CD4-positive, alpha-beta T cell treated with Interleukin-2 at 100 ng/mL for 4 hours (primary cell): ENCODE results near the gene CHAT.

ENCODE experiments used
- DNase-seq: peaks from one replicate; pipeline ENCODE4 v3.0.0-alpha.2; 2020; ENCODE audit warnings: low spot score

Gene CHAT

GRCh38 chr10:49597426-49598163 is 16.2 kb upstream of the CHAT start:
- no peak for DNase-seq

DNA sequence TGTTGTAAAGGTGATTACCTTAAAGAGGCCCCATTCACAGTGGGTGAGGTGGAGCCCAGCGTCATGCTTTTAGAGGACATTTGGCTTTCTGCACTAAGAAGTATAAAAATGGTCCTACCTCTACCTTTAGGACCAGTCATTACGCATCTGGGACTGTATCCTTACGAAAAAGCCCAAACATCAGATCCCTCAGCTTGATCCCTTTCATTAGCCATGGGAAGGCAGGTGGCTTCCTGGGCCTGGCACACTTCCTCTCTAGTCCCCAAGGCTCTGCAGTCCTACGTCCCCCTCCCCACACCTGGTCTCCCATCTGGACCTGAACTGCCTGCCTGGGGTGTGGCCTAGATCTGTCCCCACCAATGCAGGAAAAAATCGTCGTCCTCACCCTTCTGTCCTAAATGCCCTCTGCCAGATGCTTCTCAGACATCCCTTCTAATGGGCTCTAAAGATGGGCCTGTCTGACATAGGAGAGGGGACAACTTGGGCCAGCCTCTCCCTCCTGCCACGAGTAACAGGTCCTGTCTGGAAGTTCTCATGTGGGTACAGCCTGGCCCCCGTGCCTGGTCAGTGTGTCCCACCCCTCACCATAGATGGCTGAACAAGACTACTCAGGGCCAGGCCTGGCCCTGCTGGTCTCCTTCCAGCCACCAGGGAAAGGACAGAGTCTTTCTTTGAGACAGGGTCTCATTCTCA is 15.5 kb upstream of the CHAT start:
- DNase-seq = no peak

DNA sequence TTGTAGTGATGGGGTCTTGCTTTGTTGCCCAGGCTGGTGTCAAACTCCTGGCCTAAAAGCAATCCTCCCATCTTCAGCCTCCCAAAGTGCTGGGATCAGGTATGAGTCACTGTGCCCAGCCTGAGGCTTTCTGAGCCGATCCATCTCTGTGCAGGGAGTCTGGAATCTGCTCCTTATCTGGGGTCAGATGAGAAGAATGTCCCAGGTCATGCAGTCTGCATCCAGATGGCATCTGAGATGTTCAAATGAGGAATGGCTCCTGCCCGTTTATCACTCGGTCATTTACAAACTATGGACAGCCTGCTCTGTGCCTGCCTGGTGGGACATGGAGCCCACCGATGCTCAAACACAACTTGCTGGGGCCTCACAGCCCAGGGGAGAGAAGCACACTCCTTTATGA is 14.9 kb upstream of the CHAT start:
- no peak for DNase-seq

DNA sequence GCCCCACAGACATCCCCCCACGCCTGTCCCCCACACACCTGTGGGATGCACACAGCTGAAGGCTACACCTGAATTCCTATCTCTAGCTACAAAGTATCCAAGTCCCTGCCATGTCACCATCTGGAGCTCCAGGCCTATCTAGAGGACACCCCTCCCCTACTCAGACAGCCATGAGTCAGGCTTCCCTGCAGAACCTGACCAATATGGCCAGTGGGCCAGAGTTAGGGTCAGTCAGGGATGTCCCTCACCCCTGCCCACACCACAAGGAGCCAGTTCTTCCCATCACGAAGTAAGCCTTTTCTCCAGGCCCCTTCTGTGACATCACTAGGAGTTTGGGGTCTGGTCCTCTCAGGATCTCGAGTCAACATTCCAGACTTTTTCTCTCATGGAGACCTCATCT is 14.3 kb upstream of the CHAT start:
- DNase-seq = no peak

- no peak for DNase-seq
These were observed 13.8 kb upstream of the CHAT start for GRCh38 chr10:49600046-49600445.

DNA sequence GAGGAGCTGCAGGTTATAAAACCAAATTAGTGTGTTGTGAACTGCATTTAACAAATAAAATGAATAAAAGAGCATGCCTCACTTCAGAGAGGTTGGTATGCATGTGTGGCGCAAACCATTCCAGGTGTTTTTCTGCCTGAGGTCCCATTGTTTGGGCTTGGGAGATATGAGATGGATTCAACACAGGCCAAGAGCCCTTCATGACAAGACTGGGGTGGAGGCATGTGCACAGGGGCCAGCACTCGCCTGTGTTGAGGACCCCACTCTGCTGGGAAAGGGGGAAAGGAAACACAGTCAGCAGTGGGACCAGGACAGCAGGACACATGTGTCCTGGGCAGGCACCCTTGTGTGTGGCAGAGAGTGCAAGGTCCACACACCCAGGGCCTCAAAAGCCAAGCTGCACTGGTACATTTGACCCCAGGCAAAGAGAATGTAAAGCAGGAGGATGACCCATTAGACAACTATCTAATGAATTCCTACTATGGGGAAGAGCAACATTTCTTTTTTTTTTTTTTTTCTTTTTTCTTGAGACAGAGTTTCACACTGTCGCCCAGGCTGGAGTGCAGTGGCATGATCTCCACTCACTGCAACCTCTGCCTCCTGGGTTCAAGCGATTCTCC is 12.9 kb upstream of the CHAT start:
- DNase-seq = no peak

DNA sequence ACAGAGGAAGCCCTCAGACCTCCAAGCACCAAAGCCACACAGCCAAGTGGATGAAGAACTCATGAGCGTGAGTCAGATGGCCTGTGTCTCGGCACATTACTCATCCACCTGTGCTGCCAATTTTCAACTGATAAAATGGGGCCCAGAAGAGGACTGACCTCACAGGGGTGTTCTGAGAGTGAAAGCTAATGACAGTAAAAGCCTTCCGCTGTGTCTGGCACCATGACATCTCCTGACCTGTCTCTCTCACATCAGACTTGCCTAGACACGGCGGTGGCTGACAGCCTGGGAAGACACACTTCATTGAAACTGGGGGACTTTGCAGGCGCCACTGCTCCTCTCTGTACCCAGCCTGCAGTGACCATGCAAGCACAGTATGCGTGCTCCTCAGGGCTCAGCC is 12.0 kb upstream of the CHAT start:
- DNase-seq = no peak

DNA sequence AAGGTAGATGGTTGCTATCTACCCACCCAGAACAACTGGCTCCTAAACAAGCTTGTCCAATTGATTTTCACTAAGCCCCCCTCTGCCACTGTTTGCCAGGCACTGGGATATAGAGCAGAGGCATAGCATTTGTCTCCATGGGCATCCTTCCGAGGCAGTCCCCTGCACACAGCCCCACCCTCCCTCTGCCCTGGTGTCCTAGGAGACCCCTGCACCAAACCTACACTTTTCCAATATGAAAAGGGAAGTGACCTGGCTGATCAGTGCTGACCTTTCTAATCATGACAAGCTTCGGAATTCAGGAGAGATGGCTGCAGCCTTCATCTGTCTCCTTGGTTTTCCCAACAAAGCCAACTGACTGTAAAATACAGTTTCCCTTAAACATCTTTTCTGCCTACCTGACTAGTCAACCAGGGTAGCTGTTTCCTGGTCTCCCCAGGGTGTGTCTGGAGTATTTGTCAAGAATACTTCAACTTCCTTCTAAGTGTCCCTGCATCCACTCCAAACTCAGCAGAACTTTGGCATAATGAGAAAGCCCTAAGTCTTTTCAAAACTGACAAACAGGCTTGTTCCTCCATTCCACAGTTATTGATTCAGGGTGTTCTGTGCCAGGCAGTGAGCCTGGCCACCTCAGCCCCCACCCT is 11.3 kb upstream of the CHAT start:
- DNase-seq = no peak

GRCh38 chr10:49605216-49605938 is 8.5 kb upstream of the CHAT start:
- DNase-seq = no peak

- no peak for DNase-seq
These were observed 7.8 kb upstream of the CHAT start for GRCh38 chr10:49605939-49606509.

DNA sequence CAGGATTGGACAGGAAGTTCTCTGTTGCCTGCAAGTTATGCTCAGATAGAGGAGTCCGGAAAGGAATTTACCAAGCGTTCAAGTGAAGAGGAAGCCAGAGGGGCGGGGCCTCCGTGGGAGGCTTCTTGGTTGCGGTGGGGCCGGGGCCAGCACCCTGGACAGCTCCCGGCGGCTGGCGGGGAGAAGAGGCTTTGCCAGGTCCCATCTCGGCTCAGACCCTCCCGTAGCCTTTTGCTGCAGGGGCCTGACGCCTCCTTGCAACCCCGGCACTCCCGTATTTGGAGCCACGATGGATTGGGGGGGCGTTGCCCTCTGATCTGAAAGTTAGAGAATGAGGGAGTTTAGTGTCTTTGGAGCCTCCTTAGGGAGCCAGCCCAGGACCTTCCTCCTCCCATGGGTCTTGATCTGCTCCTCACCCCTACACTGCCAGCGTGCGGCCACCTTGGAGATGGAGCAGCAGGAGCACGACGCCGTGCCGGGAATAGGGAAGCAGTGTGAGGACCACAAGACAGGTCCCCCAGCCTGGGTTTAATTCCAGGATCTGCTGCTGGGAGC is 6.8 kb upstream of the CHAT start:
- peak; percentile 37 for DNase-seq

- DNase-seq = no peak
These were observed 5.5 kb upstream of the CHAT start for GRCh38 chr10:49608166-49609005.

DNA sequence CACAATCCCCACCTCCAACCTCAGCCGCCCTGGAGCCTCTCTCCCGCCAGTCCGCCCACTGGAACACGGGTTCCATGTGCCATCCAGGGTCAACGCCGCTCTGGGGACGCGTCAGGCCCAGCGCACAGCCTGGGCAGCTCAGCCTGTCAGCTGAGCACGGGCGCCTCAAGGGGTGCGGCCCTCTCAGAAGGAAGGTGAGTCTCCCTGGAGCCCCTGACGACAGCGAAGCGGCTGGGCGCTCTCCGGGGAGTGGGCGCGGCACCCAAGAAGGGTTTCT is 4.9 kb upstream of the CHAT start:
- DNase-seq = no peak

GRCh38 chr10:49609283-49610113 is 4.3 kb upstream of the CHAT start:
- DNase-seq = no peak

DNA sequence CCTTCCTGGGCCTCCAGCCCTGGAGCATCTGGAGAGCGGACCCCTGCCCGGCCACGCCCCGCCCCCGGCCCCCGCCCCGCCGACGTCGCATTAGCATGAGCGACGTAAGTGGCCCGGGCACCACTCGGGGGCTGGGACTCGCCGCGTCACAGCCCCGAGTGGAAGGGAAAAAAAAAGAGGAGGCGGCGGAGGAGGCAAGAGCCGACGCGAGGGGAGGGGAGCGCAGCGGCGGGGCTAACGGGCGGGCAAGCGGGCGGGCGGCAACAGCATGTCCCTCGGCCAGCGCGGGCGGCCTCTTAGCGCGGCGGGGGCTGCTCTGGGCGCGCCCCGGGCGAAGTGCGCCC is 3.8 kb upstream of the CHAT start, which contains the start of gene SLC18A3:
Gene SLC18A3 (plus strand): TSS at position 197 of the 344 bp plus-strand sequence. CDS start 431 bp downstream, outside the sequence.
- no peak for DNase-seq

GRCh38 chr10:49610458-49611165 is 3.2 kb upstream of the CHAT start:
- DNase-seq = no peak

DNA sequence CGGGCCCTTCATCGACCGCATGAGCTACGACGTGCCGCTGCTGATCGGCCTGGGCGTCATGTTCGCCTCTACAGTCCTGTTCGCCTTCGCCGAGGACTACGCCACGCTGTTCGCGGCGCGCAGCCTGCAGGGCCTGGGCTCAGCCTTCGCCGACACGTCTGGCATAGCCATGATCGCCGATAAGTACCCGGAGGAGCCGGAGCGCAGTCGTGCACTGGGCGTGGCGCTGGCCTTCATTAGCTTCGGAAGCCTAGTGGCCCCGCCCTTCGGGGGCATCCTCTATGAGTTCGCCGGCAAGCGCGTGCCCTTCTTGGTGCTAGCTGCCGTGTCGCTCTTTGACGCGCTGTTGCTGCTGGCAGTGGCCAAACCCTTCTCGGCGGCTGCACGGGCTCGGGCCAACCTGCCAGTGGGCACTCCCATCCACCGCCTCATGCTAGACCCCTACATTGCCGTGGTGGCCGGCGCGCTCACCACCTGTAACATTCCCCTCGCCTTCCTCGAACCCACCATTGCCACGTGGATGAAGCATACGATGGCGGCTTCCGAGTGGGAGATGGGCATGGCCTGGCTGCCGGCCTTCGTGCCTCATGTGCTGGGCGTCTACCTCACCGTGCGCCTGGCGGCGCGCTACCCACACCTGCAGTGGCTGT is 2.5 kb upstream of the CHAT start:
- DNase-seq = no peak

- no peak for DNase-seq
These were observed 1.9 kb upstream of the CHAT start for GRCh38 chr10:49611816-49612512.
